Pancreas (tissue), 10 donors: ENCODE data around the gene PDP2. TPM values are rescaled to one million over a fixed set of nuclear protein-coding genes. Genes with fewer than 3 reads are reported as not detected.
A peak's percentile ranks its signal among the peaks of the same experiment; 100 is the strongest.

ENCODE experiments used
- ATAC-seq, 4 donors: fragments of 200-7000 bp; cut with Tn5 transposase; one replicate each; pipeline versions ENCODE4 v1.8.0 to v1.9.1; 2020; ENCODE audit warnings: mild to moderate bottlenecking in 4 of 4, moderate library complexity in 4 of 4
- DNase-seq, 6 donors: peaks; one replicate each; pipeline ENCODE4 v3.0.0-alpha.2; 2020
- FAIRE-seq: peaks from 2 replicates; lab custom pipeline; 2012; peaks lifted over from hg19 to GRCh38; lab: Jason Lieb, UNC
- H3K27ac ChIP-seq, 4 donors: fragments of 200-600 bp; sonication (generic); 1 replicate in 3 of 4; 2 replicates in 1 of 4; pipeline versions ENCODE4 v1.5.0 to v1.8.0; 2020
- H3K27me3 ChIP-seq, 4 donors: fragments of 200-600 bp; one replicate each; pipeline ENCODE4 v1.8.0; 2021
- H3K36me3 ChIP-seq, 3 donors: fragments of 200-600 bp; sonication (generic) in 1 of 3; one replicate each; pipeline versions ENCODE4 v1.5.0 to v1.8.0; 2020 to 2021
- H3K4me1 ChIP-seq, 3 donors: fragments of 200-600 bp; one replicate each; pipeline ENCODE4 v1.8.0; 2021
- H3K4me3 ChIP-seq, 4 donors: fragments of 200-600 bp; sonication (generic) in 2 of 4; one replicate each; pipeline versions ENCODE4 v1.5.0 to v1.8.0; 2020 to 2021
- H3K9me3 ChIP-seq, 4 donors: fragments of 200-600 bp; one replicate each; pipeline ENCODE4 v1.8.0; 2021
- CTCF ChIP-seq, 4 donors: fragments of 200-600 bp; sonication (generic) in 3 of 4; IDR thresholded peaks; one replicate each; pipeline versions ENCODE4 v1.5.0 to v1.8.0; 2021; ENCODE audit warnings: antibody characterized with exemption in 4 of 4
- WGBS, 2 donors: extraction: QIAGEN DNeasy Blood & Tissue Kit; methylation state at CpG; one replicate each; pipeline ENCODE4 v1.1.7; 2013; 5-methylcytosine and 5-hydroxymethylcytosine counted together
- intact Hi-C, 3 donors: fragments of 100-400 bp; cut with DNase I; formaldehyde crosslinking; loops; one replicate each; pipeline versions ENCODE4 v1.11.1 to v1.14.2; 2022
- polyA plus RNA-seq, 2 donors: library from polyadenylated mRNA; stranded (reverse); fragments of 200-250 nt; gene quantifications; one replicate each; pipeline ENCODE4 v1.2.3, GENCODE V29; 2013
- total RNA-seq, 6 donors: library from RNA; stranded (reverse); fragmentation: NEBNext Ultra II Directional in 4 of 6; extraction: Animal tissue kit (Norgen Biotek cat#: 25700) in 4 of 6; gene quantifications; one replicate each; pipeline versions ENCODE4 v1.2.1 to v1.2.4, GENCODE V29; 2021 to 2023
- donor health status: healthy with polysubstance abuse.
- donor health status: DM: no; HTN: no; CAD: no; lungs with moderate emphysema.
- donor health status: DM: no; HTN: no; CAD: no.
- donor health status: control.
- donor health status: control.
- donor health status: Bipolar disorder and iron deficiency.
- donor health status: DM: yes; HTN: yes; CAD: no.
- donor health status: DM: no; HTN: no; CAD: no.
- donor health status: DM: no; HTN: no; CAD: no.
- donor health status: DM: yes; HTN: yes; CAD: no.

PDP2 gene
- total and polyA plus RNA-seq, 8 donors: 1.6 to 8.5 (median 7.2) TPM

GRCh38 chr16:66872943-66873684 is 7.2 kb upstream of the PDP2 start:
- TF ChIP-seq CTCF (IDR thresholded peaks at IDR 0.05): peak; percentile 92 to 95 (median 92)
- H3K27ac ChIP-seq: peak overlapping the region in 3 of 4 donors; percentile 10 to 57 (median 55)
- FAIRE-seq: no peak
- H3K36me3 ChIP-seq: no peaks in the 10 kb centered on the region
- peaks cover 6 to 11% (median 6%) of the 10 kb centered on the region in 3 donors for H3K4me1 ChIP-seq
- WGBS, 2 donors: 3% methylated on average over 39 of the region's 39 CpGs
- H3K27me3 ChIP-seq: no peaks in the 10 kb centered on the region
- intact Hi-C loops: loop anchor here in 1 of 3 donors (5.0 kb wide), 1 partner anchor 146 kb away; no protein-coding TSS in a partner anchor
- peak; percentile 95 to 97 (median 96) for ATAC-seq
- no peaks in the 10 kb centered on the region for H3K9me3 ChIP-seq
- DNase-seq: peak; percentile 89 to 98 (median 92)
- H3K4me3 ChIP-seq: peak overlapping the region; percentile 9 to 47 (median 24)

- DNase-seq (peak in 1 of 6 donors; percentile 42), FAIRE-seq (no peak), ATAC-seq (no peak)
- no peaks in the 10 kb centered on the region for H3K27me3 ChIP-seq
- H3K4me3 ChIP-seq: no peak overlapping the region
- TF ChIP-seq CTCF (IDR thresholded peaks at IDR 0.05): no peak
- H3K9me3 ChIP-seq: no peaks in the 10 kb centered on the region
- H3K4me1 ChIP-seq: peaks cover 6 to 16% (median 6%) of the 10 kb centered on the region in 3 donors
- intact Hi-C loops: loop anchor here in 1 of 3 donors (5.0 kb wide), 1 partner anchor 146 kb away; no protein-coding TSS in a partner anchor
- H3K27ac ChIP-seq: no peak overlapping the region
- H3K36me3 ChIP-seq: no peaks in the 10 kb centered on the region
Observed at GRCh38 chr16:66873685-66874055, 6.6 kb upstream of the PDP2 start.

GRCh38 chr16:66874079-66874775 is 6.1 kb upstream of the PDP2 start:
- no peak for TF ChIP-seq CTCF (IDR thresholded peaks at IDR 0.05)
- intact Hi-C loops: loop anchor here in 1 of 3 donors (5.0 kb wide), 1 partner anchor 147 kb away; no protein-coding TSS in a partner anchor
- WGBS, 2 donors: 92 to 95% methylated on average over 1 of the region's 1 CpG
- Histone ChIP-seq H3K9me3 (no peaks in the 10 kb centered on the region), H3K27ac (no peak overlapping the region), H3K36me3 (no peaks in the 10 kb centered on the region), H3K4me3 (no peak overlapping the region), H3K27me3 (no peaks in the 10 kb centered on the region), H3K4me1 (peaks cover 6 to 16% (median 6%) of the 10 kb centered on the region in 3 donors)
- FAIRE-seq (no peak), ATAC-seq (no peak), DNase-seq (no peak)

- whole genome bisulfite sequencing, 2 donors: 14 to 17% methylated on average over 5 of the region's 5 CpGs
- Histone ChIP-seq H3K36me3 (no peaks in the 10 kb centered on the region), H3K4me1 (peaks cover 6 to 14% (median 7%) of the 10 kb centered on the region in 3 donors), H3K4me3 (no peak overlapping the region), H3K9me3 (no peaks in the 10 kb centered on the region), H3K27me3 (no peaks in the 10 kb centered on the region), H3K27ac (peak overlapping the region in 2 of 4 donors; percentile 18 to 22)
- ATAC-seq (peak in 2 of 4 donors; percentile 2 to 14), DNase-seq (peak in 3 of 6 donors; percentile 57 to 64 (median 57)), FAIRE-seq (no peak)
- TF ChIP-seq CTCF (IDR thresholded peaks at IDR 0.05): no peak
- intact Hi-C loops: no loop called here
Observed at GRCh38 chr16:66878067-66878466, 2.2 kb upstream of the PDP2 start.
